Stimulated activated CD8-positive, alpha-beta memory T cell treated with anti-CD3 and anti-CD28 coated beads, Interleukin-7, amount 100 ng/mL, for 4 hours (primary cell): ENCODE measurements around the gene MACROD2.

Experiments
- DNase-seq, 2 donors: peaks; one replicate each; pipeline ENCODE4 v3.0.0-alpha.2; 2020; ENCODE audit warnings: low read depth in 2 of 2

MACROD2 gene

GRCh38 chr20:14807224-14807623, 811.9 kb downstream of the MACROD2 start:
- no peak for DNase-seq

DNA sequence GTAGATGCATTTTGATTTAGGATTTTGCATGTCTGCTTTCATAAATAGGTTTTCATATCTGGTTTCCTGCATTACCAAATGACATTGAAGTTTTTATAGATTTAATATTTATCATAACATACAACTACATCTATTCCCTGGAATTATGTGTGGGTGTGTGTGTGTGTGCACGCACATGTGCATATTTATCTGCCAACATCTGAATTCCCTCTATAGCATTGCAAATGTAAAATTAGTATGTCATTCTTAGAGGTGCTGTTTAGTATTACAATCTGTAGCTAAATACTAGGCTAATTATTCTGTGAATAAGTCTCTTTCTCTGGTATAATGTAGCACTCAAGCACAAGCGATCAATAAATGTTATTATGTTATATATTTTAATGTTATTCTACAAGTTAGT, 820.0 kb downstream of the MACROD2 start:
- DNase-seq: no peak

- no peak for DNase-seq
These were observed 821.2 kb downstream of the MACROD2 start for GRCh38 chr20:14816471-14816870.

GRCh38 chr20:14817101-14817500, 821.8 kb downstream of the MACROD2 start:
- no peak for DNase-seq

DNA sequence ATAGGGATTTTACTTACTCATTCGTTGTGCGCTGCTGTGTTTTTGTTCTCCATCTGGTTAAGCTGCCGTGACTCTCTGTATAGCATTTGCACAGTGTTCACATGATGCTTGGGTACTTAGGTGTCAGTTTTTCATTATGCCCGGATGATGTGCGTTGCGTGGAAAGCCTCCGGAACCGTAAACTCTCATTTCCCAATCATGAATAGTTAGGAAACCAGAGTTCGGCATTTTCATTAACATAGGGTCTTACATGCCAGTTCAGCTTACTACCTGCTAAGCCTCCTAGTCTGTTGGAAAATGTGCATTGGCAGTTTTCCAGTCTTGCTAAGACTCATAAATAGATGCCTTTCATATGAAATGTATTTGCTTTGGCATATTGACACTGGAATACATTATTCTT, 825.5 kb downstream of the MACROD2 start:
- DNase-seq: no peak

DNA sequence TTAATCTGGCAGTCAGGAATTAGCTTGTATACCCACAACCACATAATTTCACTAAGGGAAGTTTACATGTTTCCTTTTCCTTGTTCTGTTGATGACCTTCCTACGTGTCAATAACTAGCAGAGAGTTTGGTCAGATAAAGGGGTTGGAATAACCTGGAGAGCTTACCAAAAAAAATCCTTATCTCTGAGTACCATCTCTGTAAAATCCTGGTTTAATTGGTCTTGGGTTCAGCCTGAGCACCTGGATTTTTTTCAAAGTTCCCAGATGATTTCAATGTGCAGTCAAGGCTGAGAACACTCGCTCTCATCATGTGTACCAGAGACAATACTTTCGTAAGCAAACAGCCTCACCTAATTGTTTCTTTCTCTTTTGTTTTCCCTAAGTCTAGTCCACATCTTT, 825.9 kb downstream of the MACROD2 start:
- DNase-seq: no peak

- DNase-seq: no peak
These were observed 829.7 kb downstream of the MACROD2 start for GRCh38 chr20:14824996-14825395.

DNA sequence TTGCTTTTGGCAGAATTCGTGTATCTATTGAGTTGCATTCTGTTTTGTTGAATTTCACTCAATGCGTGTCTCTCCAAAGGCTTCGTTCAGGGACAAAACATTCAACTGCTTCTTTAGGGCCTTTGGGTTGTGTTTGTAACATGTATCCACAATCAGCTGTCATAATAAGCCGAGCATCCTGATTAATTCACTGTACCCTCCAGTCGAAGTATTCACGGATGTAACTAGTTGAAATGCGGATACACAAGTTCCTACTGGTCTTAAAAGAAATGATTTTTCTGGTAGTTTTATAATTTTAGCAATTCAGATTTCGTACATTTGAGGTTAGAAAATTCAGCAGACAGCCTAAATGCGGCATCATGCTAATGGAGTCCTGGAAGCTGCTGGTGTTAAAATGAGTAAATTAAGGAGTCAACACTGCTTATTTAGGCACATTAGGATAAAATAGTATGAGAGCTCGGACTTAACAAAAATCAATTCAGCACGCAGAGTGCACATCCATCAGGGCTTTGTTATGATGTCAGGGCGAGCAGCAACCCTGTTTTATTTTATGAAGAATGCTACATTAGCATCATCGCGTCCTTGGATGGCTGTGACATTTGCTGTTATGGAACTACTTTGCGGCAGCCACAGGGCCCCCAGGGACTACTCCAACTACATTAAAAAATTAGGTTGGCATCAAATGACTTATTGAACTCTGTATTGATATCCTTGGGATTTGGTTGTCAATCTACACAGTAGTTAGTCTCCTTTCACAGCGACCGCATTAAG, 831.4 kb downstream of the MACROD2 start:
- no peak for DNase-seq

DNA sequence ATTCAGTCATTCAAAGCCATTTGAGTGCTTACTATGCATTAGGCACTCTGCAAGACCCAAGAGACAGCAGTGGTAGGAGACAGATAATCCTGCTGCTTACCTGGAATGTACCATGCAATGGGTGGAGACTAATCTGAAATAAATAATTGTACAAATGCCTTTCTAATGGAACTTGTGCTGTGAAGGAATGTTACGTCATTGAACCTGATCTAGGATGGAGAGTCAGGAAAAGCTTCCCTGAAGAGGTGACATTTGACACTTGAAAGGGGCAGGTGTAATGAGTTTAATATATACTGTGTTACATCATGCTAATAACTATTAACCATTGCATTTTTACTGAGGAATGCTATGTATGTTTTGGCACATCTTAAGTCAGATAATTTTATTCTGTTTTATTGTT, 833.1 kb downstream of the MACROD2 start:
- no peak for DNase-seq

- DNase-seq: no peak
These were observed 834.6 kb downstream of the MACROD2 start for GRCh38 chr20:14829906-14830305.

GRCh38 chr20:14830466-14830865, 835.1 kb downstream of the MACROD2 start:
- DNase-seq: no peak

GRCh38 chr20:14830899-14831298, 835.6 kb downstream of the MACROD2 start:
- DNase-seq: no peak

DNA sequence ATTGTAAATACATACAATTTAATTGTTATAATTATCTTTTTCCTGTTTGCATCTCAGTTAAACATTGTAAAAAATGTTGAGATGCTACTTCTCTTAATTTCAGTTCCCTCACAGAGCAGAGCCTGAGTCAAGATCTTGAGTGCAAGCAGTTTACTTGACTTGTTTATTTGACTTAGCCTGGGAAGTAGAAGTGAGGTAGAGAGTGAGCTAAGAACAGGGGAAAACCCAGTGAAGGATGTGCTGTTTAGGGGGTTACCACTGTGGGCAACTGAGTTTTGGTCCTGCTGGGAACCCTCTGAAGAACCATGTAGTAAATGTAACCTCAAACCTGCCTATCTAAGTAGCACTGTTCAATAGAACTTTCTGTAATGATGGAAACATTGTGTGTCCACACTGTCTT, 837.3 kb downstream of the MACROD2 start:
- DNase-seq: no peak

DNA sequence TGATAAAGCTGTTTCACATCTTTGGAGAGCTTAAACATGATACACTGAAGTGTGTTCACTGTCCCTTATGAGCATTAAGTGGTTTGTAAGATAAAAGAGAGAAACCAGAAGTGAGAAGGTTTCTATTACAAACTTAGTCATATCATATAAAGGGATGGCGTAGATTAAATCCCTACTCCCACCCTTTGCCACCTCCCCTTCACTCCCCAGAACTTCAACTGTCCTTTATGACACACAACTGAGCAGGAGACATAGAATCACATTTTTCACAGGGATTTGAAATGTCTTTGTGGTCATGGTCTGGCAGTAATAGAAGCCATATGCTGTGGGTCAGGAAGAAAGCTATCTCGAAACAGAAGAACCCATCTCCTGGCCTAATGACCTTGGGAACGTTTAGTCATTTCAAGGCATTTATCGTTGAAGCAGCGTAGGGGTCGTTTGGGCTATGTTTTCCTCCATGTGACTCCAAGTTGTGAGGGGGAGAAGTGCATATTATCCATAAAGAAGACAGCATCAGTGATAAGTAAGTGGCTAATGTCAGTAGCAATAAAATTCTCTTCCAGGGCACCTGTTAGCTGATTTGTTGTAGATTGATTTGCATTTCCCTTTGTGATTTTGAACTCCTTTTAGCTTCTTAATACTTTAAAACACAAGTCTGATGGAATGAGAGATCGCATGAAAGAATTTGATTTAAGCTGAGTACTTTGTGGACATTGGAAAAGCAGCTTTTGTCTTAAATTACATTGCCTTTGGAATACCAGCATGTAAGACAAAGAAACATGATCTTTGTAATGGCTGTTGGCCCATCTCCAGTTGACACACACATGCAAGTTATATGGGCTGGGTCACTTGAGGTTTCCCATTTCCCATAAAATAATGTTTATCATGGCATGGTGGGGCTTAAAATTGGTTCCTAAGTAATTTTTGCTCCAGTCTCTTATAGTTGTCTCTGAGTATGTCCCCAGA, 843.6 kb downstream of the MACROD2 start:
- DNase-seq: no peak

DNA sequence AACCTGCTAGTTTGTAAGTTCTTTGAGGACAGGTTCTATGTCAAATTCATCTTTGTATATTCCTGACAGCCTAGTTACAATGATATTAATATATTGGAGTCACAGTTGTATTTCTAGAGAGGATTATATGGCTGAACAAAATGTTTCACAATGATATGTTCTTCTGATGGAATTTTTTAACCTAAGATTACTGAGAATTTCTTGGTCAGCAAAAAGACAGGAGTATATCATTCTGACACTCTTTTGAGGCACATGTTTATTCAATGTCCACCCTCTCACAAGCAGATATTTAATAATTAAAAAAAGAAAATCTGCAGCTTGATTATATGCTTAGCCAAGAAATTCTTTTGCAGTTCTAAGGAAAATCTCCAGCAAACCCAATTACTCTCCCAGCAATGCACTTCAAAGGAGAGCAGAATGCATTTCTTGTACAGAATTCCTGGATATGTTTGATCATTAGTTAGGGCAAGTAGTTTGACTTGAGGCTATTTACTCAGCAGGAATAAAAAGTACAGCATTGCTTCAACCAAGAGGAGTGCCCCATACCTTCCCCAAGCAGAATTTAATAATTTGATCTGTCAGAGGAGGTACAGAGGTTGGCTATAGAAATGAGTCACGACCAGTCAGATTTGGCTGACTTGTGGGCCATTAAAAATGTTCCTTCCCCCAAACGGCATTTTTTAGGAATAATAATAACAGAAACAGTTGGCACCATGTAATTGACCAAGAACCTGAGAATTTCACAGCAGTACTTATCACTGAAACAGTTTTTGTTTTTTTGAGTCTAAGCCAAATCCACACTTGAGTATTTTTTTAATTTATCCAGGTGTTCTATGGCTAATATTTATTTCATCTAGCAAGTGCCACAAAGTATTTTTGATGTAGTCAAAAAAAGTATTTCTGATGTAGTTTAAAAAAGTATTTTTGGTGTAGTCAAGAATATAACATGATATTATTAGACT, 850.2 kb downstream of the MACROD2 start:
- DNase-seq: no peak

DNA sequence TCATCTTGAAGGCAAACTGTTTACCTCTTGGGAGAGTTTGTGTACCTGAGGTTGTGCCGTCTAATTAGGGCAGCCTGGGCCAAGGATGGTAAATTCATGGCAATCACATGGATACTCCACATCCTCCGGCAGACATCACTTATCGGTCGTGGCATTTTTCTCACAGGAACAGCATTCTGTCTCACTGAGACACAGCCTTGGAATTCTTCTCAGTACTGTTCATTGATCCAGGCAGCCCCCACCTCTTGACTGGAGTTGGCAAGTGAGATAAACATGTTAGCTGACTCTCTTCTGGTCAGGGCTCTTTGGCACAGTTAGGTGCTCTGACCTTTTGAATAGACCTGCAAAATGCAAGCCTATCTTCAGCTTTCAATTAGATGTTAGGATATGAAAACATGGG, 853.5 kb downstream of the MACROD2 start:
- DNase-seq: no peak

GRCh38 chr20:14853079-14853478, 857.8 kb downstream of the MACROD2 start:
- no peak for DNase-seq

- no peak for DNase-seq
These were observed 859.9 kb downstream of the MACROD2 start for GRCh38 chr20:14855171-14855570.

GRCh38 chr20:14859627-14860026, 864.3 kb downstream of the MACROD2 start:
- no peak for DNase-seq

DNA sequence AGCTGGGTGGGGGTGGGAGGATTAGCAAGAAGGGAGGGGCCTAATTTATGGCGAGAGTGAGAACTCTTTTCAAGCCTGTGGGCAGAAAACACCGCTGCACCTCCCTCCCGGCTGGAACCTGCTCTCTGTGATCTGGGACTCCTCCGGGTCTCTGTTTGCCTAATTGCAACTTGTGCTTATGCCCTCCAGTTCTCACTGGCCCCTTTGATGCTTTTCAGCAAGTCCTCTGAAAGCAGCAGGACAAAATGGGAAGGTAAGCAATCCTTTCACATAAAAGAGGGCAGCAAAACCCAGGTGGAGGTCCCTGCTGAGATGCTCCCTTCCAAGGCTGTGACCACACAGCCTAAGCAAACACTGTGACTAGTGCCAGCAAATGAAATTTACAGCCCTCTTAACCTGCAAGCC, 865.1 kb downstream of the MACROD2 start:
- DNase-seq: no peak

DNA sequence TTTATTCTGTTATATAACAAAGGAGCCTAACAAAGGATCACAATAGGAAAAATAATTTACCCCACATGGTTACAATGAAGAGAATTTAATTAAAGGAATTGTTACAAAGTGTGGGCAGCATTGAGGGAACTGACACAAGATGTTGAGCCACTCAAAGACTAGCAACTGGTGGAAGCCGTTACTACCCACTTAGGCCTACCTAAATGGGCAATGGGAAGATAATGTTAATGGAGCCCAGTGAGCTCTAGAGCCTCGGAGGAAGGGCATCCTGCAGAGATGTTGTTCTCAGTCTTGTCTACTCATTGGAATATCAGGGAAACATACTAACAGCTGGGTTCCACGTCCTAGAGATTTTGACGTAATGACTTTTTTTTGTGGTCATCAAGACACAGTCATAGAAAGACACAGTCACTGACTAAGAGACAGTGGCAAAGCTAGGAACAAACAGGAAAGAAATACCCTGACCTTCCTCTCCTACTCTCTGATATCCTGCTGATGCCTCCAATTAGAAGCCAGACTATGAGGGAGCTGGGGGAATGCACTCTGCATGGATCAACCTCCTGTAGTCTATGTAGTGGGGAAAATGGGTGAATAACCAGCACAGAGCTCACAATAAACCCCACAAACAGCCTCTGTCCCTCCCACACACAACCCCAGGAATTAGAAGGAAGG, 865.8 kb downstream of the MACROD2 start:
- DNase-seq: no peak
